ENCODE data around the gene ADARB1.

GRCh38 chr21:45118099-45118498, 43.7 kb downstream of the ADARB1 start:
- no peak for TF ChIP-seq SP1 (IDR thresholded peaks at IDR 0.05)
- no peak for TF ChIP-seq ELF4 (IDR thresholded peaks at IDR 0.05)
- no peak for TF ChIP-seq BHLHE40 (IDR thresholded peaks at IDR 0.05; ENCODE audit: borderline replicate concordance)
- no peak for TF ChIP-seq ZNF384 (IDR thresholded peaks at IDR 0.05)
- no peak for TF ChIP-seq HDGF (IDR thresholded peaks at IDR 0.05; ENCODE audit: borderline replicate concordance)
- TF ChIP-seq TARDBP (IDR thresholded peaks at IDR 0.05): no peak
- TF ChIP-seq FOXA1 (IDR thresholded peaks at IDR 0.05): no peak
- no peak for TF ChIP-seq NFRKB (IDR thresholded peaks at IDR 0.05)

All from HEK293T (cell line).